Measurements from ENCODE around the gene POLR3E. TPM values are rescaled to one million over a fixed set of nuclear protein-coding genes. Genes with fewer than 3 reads are reported as not detected.

Gene POLR3E
- total and polyA plus RNA-seq, 2 donors (not counting 3 experiments of a cell fraction or from before 2014, with no cell fraction given): 48.3 to 62.2 TPM

GRCh38 chr16:22285080-22285479, 12.1 kb upstream of the POLR3E start:
- H3K27me3 ChIP-seq (ENCODE audit: control insufficient read depth in 2 of 2, insufficient read depth in 2 of 2, low read length in 2 of 2): no peaks in the 10 kb centered on the region
- ChIA-PET POLR2A (no interaction called here), CTCF (interaction anchor here (0.9 kb wide), 1 partner anchor 36 kb away, joined by 3 read pairs; no protein-coding TSS in a partner anchor)
- no peaks in the 10 kb centered on the region for H3K9me1 ChIP-seq (replicated peaks; ENCODE audit: control insufficient read depth, extremely low read depth, insufficient read depth, low read length)
- intact Hi-C loops (cut with micrococcal nuclease): no loop called here
- TF ChIP-seq CTCF (IDR thresholded peaks at IDR 0.05; ENCODE audit: extremely low read depth in 1 of 2, insufficient read depth in 1 of 2, low read depth in 1 of 2, low read length in 2 of 2): no peak
- TF ChIP-seq GATA2 (IDR thresholded peaks at IDR 0.05; ENCODE audit: insufficient read depth, insufficient read length, low read depth, low read length): no peak
- TF ChIP-seq FOS (IDR thresholded peaks at IDR 0.05; ENCODE audit: borderline replicate concordance, insufficient read depth, low read length): no peak
- TF ChIP-seq POLR2AphosphoS5 (IDR thresholded peaks at IDR 0.05; ENCODE audit: insufficient read depth, low read depth, low read length): no peak
- TF ChIP-seq EZH2 (IDR thresholded peaks at IDR 0.05; ENCODE audit: borderline replicate concordance, low read depth, low read length, severe bottlenecking): no peak
- TF ChIP-seq JUN (IDR thresholded peaks at IDR 0.05; ENCODE audit: borderline replicate concordance, insufficient read depth, insufficient read length, low read depth): no peak
- TF ChIP-seq POLR2A (IDR thresholded peaks at IDR 0.05; ENCODE audit: low read depth, low read length): no peak
- no peak for TF ChIP-seq MAX (IDR thresholded peaks at IDR 0.05; ENCODE audit: insufficient read depth, insufficient read length)
- no peak for TF ChIP-seq MYC (IDR thresholded peaks at IDR 0.05; ENCODE audit: low read depth, low read length)
- dilution Hi-C loops (cut with MboI; ENCODE audit: extremely low pct_ligation_motif_present, low sequenced_read_pairs): no loop called here
- no peaks in the 10 kb centered on the region for H3K79me2 ChIP-seq (ENCODE audit: control insufficient read depth, insufficient read depth, low read length)
- H3K4me1 ChIP-seq (ENCODE audit: control insufficient read depth, extremely low read depth, insufficient read depth, low read length): no peaks in the 10 kb centered on the region
- no peak overlapping the region for H3K4me2 ChIP-seq (ENCODE audit: insufficient read depth, low read length)
- no peaks in the 10 kb centered on the region for H4K20me1 ChIP-seq (replicated peaks; ENCODE audit: control insufficient read depth, extremely low read depth, insufficient read depth, low read length)
- H3K36me3 ChIP-seq (ENCODE audit: control insufficient read depth in 2 of 2, extremely low read depth in 1 of 2, insufficient read depth in 2 of 2, low read length in 2 of 2): peaks cover 9 to 18% of the 10 kb centered on the region in 2 experiments
- H3K9me3 ChIP-seq (replicated peaks; ENCODE audit: control insufficient read depth, insufficient read depth, low read length): no peaks in the 10 kb centered on the region
- H3K9ac ChIP-seq (replicated peaks; ENCODE audit: extremely low read depth, insufficient read depth, low read length): no peak overlapping the region
- no TSS peak for BruUV-seq (replicated peaks)
- no peak overlapping the region for H3K4me3 ChIP-seq (replicated peaks in 1 of 3; ENCODE audit: insufficient read depth in 1 of 3, low read depth in 1 of 3, low read length in 3 of 3)
- no peak for FAIRE-seq
- H3K27ac ChIP-seq (ENCODE audit: insufficient read depth, low read depth, low read length): no peak overlapping the region
- DNase-seq (ENCODE audit: low read depth, low spot score): no peak
- no peak overlapping the region for H2AFZ ChIP-seq (ENCODE audit: low read depth, low read length)
